K562 treated with DMSO at 1 percent for 4 hours (cell line): ENCODE data around the gene ATOSA. TPM values are rescaled to one million over a fixed set of nuclear protein-coding genes. Genes with fewer than 3 reads are reported as not detected.

Experiments
- total RNA-seq: library from RNA; unstranded; fragments of 300-600 nt; gene quantifications from 2 replicates; pipeline ENCODE4 v1.2.3, GENCODE V29; 2022; ENCODE audit not compliant: insufficient read depth

ATOSA gene
- total RNA-seq, result 7.8 and 8.2 TPM in 2 replicates

GRCh38 chr15:52679232-52680040 is at the start of gene ATOSA:
Gene ATOSA, minus strand, starts transcription at chr15:52679388. Its CDS starts 1,367 bp downstream, at chr15:52678021.

Other genes starting within 250 kb of the ATOSA start
- 0.15 and 0.19 TPM in 2 replicates for gene MYO5A, start 150.5 kb downstream of the ATOSA start, total RNA-seq
- 26.4 and 34.3 TPM in 2 replicates for gene ARPP19, start 110.4 kb downstream of the ATOSA start, total RNA-seq
- gene ONECUT1, start 110.9 kb upstream of the ATOSA start, total RNA-seq, result not detected in 2 replicates